ENCODE data around the gene CRISPLD2. TPM values are rescaled to one million over a fixed set of nuclear protein-coding genes. Genes with fewer than 3 reads are reported as not detected.

CRISPLD2 gene
- total and polyA plus RNA-seq, 8 donors: 13.8 to 106 (median 24.9) TPM

GRCh38 chr16:84888450-84888849 lies 68.7 kb downstream of the CRISPLD2 start:
- ATAC-seq (no peak), DNase-seq (no peak)
- intact Hi-C loops (cut with DNase I): no loop called here
- no peaks in the 10 kb centered on the region for H3K9me3 ChIP-seq
- H3K4me3 ChIP-seq: no peak overlapping the region
- H3K27me3 ChIP-seq: peaks cover 0 to 4% of the 10 kb centered on the region in 2 donors
- TF ChIP-seq CTCF (IDR thresholded peaks at IDR 0.05): no peak
- peaks cover 0 to 31% of the 10 kb centered on the region in 2 donors for H3K4me1 ChIP-seq
- H3K36me3 ChIP-seq: peaks cover 0 to 1% of the 10 kb centered on the region in 2 donors
- H3K27ac ChIP-seq: no peak overlapping the region

- peaks cover 0 to 37% of the 10 kb centered on the region in 2 donors for H3K4me1 ChIP-seq
- H3K27me3 ChIP-seq: peaks cover 0 to 4% of the 10 kb centered on the region in 2 donors
- no peak for ATAC-seq
- H3K9me3 ChIP-seq: no peaks in the 10 kb centered on the region
- DNase-seq: no peak
- no peak overlapping the region for H3K4me3 ChIP-seq
- no peak for TF ChIP-seq CTCF (IDR thresholded peaks at IDR 0.05)
- no peaks in the 10 kb centered on the region for H3K36me3 ChIP-seq
- no peak overlapping the region for H3K27ac ChIP-seq
- intact Hi-C loops (cut with DNase I): no loop called here
Observed at GRCh38 chr16:84889066-84889465, 69.3 kb downstream of the CRISPLD2 start.

- ATAC-seq (no peak), DNase-seq (no peak)
- intact Hi-C loops (cut with DNase I): no loop called here
- Histone ChIP-seq H3K4me1 (peaks cover 0 to 41% of the 10 kb centered on the region in 2 donors), H3K27me3 (peaks cover 0 to 4% of the 10 kb centered on the region in 2 donors), H3K4me3 (no peak overlapping the region), H3K27ac (no peak overlapping the region), H3K9me3 (no peaks in the 10 kb centered on the region), H3K36me3 (no peaks in the 10 kb centered on the region)
- TF ChIP-seq CTCF (IDR thresholded peaks at IDR 0.05): no peak
Observed at GRCh38 chr16:84890427-84890826, 70.6 kb downstream of the CRISPLD2 start.

- Histone ChIP-seq H3K9me3 (no peaks in the 10 kb centered on the region), H3K36me3 (no peaks in the 10 kb centered on the region), H3K4me1 (peaks cover 0 to 50% of the 10 kb centered on the region in 2 donors), H3K27ac (peak overlapping the region in 1 of 2 donors; percentile 8), H3K27me3 (peaks cover 0 to 4% of the 10 kb centered on the region in 2 donors), H3K4me3 (no peak overlapping the region)
- DNase-seq: peak in 2 of 4 donors; percentile 25 to 51
- TF ChIP-seq CTCF (IDR thresholded peaks at IDR 0.05): no peak
- no peak for ATAC-seq
- intact Hi-C loops (cut with DNase I): no loop called here
Observed at GRCh38 chr16:84891149-84891795, 71.5 kb downstream of the CRISPLD2 start.

GRCh38 chr16:84892097-84892496 lies 72.3 kb downstream of the CRISPLD2 start:
- no peak overlapping the region for H3K27ac ChIP-seq
- ATAC-seq: no peak

More at GRCh38 chr16:84892097-84892496, 72.3 kb downstream of the CRISPLD2 start:
- Histone ChIP-seq H3K4me1 (peaks cover 0 to 58% of the 10 kb centered on the region in 2 donors), H3K9me3 (no peaks in the 10 kb centered on the region), H3K36me3 (no peaks in the 10 kb centered on the region), H3K4me3 (no peak overlapping the region), H3K27me3 (peaks cover 0 to 4% of the 10 kb centered on the region in 2 donors)
- TF ChIP-seq CTCF (IDR thresholded peaks at IDR 0.05): no peak
- intact Hi-C loops (cut with DNase I): no loop called here
- no peak for DNase-seq
